A673 (cell line): ENCODE data around the gene TMEM17.

Experiments
- CTCF ChIP-seq: fragments of 300-800, 200-600 bp; sonication (generic); conservative IDR thresholded peaks from 2 replicates; pipeline ENCODE4 v1.5.1; 2017; ENCODE audit warnings: low read depth, mild to moderate bottlenecking, antibody characterized with exemption, low read length, moderate library complexity, mixed read lengths
- EZH2 ChIP-seq: fragments of 200-600 bp; sonication (generic); IDR thresholded peaks from 2 replicates; pipeline ENCODE4 v1.6.1; 2017; ENCODE audit warnings: borderline replicate concordance, low read depth, mild to moderate bottlenecking, mixed read lengths, antibody characterized with exemption, low read length; ENCODE audit not compliant: poor library complexity, severe bottlenecking

DNA sequence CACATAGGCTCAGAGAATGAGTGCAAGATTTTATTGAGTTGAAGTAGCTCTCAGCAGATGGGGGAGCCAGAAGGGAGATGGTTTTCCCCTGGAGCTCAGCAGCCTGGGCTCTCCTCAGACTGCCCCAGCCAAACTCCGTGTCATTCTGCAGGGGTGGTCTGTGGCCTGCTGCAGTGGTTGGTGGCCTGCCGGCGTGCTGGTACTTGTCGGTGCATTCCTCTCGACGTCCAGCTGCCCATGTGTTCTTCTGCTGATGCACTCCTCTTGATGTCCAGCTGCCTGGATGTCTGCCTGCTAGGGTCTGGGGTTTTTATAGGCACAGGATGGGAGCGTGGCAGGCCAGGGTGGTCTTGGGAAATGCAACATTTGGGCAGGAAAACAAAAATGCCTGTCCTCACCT lies 25.6 kb upstream of the TMEM17 start:
- no peak for TF ChIP-seq CTCF
- no peak for TF ChIP-seq EZH2
